ENCODE data around the gene ZNF621. TPM values are rescaled to one million over a fixed set of nuclear protein-coding genes. Genes with fewer than 3 reads are reported as not detected.
A peak's percentile ranks its signal among the peaks of the same experiment; 100 is the strongest.

ZNF621 gene
- total and polyA plus RNA-seq, 8 donors, result 17.6 to 37.0 (median 34.5) TPM

DNA sequence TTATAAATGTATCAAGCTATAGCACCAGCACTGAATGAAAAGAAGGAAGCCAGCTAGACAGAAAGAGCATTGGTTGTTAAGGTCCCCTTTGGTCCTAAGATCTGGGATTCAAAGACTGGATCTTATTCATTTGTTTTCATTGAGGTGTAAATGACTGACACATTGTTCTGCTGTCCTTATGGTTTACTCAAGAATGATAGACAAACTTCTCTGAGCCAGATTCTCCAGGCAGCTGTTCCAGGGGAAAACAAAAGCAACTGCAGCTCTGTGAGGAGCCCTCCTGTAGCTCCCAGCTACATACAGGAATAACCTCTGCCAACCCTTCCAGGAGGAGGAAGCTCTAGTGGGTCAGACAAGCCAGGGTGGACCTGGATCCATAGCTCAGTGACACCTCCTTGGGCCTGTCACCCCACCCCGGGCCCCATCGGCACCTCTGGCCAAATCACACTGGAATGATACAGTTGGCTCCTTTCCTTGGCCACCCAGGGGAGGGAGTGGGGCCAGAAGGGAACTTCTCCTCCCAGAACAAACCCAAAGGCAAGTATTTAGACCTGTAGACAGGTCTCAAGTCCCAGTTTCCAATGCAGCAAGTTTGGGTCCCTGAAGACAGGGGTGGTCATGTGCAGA lies 57.8 kb downstream of the ZNF621 start:
- H3K4me1 ChIP-seq, result peaks cover 0 to 4% of the 10 kb centered on the region in 2 donors
- no peaks in the 10 kb centered on the region for H3K36me3 ChIP-seq
- no peaks in the 10 kb centered on the region for H3K9me3 ChIP-seq
- intact Hi-C loops (cut with DNase I), result loop anchor here in 1 of 2 donors (5.0 kb wide), 1 partner anchor 1300 kb away; no protein-coding TSS in a partner anchor
- H3K4me3 ChIP-seq, result no peak overlapping the region
- H3K27ac ChIP-seq, result no peak overlapping the region
- DNase-seq (no peak), ATAC-seq (no peak)
- H3K27me3 ChIP-seq, result no peaks in the 10 kb centered on the region
- TF ChIP-seq, protein P1, sequence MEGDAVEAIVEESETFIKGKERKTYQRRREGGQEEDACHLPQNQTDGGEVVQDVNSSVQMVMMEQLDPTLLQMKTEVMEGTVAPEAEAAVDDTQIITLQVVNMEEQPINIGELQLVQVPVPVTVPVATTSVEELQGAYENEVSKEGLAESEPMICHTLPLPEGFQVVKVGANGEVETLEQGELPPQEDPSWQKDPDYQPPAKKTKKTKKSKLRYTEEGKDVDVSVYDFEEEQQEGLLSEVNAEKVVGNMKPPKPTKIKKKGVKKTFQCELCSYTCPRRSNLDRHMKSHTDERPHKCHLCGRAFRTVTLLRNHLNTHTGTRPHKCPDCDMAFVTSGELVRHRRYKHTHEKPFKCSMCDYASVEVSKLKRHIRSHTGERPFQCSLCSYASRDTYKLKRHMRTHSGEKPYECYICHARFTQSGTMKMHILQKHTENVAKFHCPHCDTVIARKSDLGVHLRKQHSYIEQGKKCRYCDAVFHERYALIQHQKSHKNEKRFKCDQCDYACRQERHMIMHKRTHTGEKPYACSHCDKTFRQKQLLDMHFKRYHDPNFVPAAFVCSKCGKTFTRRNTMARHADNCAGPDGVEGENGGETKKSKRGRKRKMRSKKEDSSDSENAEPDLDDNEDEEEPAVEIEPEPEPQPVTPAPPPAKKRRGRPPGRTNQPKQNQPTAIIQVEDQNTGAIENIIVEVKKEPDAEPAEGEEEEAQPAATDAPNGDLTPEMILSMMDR (IDR thresholded peaks at IDR 0.05), result no peak

DNA sequence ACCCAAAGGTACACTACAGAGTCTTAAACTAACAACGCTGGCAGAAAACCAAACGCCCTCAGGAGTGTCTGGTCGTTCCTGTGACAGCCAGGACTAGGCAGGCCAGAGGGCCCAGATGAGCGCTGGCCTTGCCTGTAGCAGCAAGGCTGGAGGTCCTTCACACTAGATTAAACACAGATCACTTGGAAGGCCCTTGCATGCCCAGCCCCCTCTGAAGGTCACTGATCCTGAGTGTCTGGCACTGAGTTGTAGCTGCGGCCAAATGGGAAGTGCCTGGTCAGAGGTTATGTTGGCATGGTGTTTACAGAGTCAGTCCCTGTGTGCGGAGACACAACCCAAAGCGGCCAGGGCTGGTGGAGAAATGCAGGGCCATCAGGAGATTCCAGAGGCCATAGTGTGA lies 58.9 kb downstream of the ZNF621 start:
- DNase-seq, result no peak
- no peak overlapping the region for H3K4me3 ChIP-seq
- TF ChIP-seq, protein P1 (IDR thresholded peaks at IDR 0.05), result no peak
- ATAC-seq, result no peak
- intact Hi-C loops (cut with DNase I), result loop anchor here in 1 of 2 donors (5.0 kb wide), 1 partner anchor 1299 kb away; no protein-coding TSS in a partner anchor
- peaks cover 0 to 4% of the 10 kb centered on the region in 2 donors for H3K4me1 ChIP-seq
- H3K27ac ChIP-seq, result no peak overlapping the region
- no peaks in the 10 kb centered on the region for H3K36me3 ChIP-seq
- H3K9me3 ChIP-seq, result no peaks in the 10 kb centered on the region
- no peaks in the 10 kb centered on the region for H3K27me3 ChIP-seq

DNA sequence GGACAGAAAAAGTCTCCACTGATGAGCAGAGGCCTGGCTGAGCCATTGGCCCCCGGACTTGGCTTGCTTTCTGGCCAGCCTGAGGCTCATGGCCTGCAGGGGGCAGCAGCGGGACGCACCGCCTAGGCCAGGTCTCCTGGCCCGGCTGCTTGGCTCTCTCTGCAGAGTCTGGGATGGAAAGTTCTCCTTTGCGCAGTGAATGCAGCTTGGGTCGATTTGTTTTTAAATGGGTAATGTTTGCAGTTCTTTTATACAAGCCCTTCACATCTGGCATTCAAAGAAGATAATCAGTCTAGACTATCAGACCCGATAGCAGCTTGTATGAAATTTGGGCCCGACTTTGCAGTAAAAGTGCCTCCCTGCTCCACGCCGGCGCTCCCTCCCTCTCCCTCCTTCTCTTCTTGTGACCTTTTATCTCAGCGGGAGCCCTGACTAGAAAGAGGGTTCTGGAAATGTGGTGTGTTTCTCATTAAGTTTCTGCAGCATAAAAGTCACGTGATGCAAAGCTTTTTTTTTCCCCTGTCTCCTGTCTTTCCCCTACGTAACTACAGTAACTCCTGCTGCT lies 59.9 kb downstream of the ZNF621 start:
- Histone ChIP-seq H3K4me3 (no peak overlapping the region), H3K27ac (no peak overlapping the region), H3K36me3 (no peaks in the 10 kb centered on the region), H3K9me3 (no peaks in the 10 kb centered on the region), H3K4me1 (peaks cover 0 to 4% of the 10 kb centered on the region in 2 donors), H3K27me3 (no peaks in the 10 kb centered on the region)
- DNase-seq (peak; percentile 74 to 94 (median 84)), ATAC-seq (peak; percentile 98)
- intact Hi-C loops (cut with DNase I), result loop anchor here in 1 of 2 donors (5.0 kb wide), 1 partner anchor 1298 kb away; no protein-coding TSS in a partner anchor
- TF ChIP-seq, protein P1 (IDR thresholded peaks at IDR 0.05), result peak; percentile 94 to 95

DNA sequence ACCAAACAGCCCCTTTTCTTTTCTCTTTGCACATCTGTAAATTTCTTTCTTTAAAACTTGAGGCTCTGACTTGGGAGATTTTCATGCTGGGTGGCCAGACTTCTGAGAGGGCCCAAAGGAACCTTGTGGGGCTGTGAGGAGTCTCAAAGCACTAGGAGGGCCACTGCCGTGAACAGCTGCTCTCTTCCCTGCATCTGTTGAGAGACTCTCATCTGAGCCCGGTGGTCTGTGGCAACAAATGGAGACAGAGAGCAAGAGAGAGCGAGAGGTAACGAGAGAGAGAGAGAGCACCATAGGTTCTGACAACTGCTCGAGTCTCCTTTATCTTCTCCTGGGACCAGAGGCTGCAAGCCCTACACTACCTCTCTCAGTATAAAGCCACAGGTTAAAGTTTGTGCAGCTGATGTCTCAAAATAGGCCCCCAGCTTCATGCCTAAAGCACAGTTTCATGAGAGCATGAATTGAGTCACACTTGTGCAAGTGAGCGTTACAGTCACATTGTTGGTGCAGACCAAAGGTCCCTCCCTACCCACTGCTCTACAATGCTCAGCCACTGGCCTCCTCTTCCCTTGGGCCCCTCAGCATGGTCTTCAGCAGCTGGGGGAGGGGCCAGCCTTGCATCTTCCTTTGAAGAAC lies 60.7 kb downstream of the ZNF621 start:
- intact Hi-C loops (cut with DNase I), result no loop called here
- H3K9me3 ChIP-seq, result no peaks in the 10 kb centered on the region
- TF ChIP-seq, protein P1 (IDR thresholded peaks at IDR 0.05), result no peak
- H3K36me3 ChIP-seq, result no peaks in the 10 kb centered on the region
- H3K4me1 ChIP-seq, result peaks cover 0 to 4% of the 10 kb centered on the region in 2 donors
- no peak for DNase-seq
- ATAC-seq, result no peak
- no peak overlapping the region for H3K4me3 ChIP-seq
- H3K27me3 ChIP-seq, result no peaks in the 10 kb centered on the region
- no peak overlapping the region for H3K27ac ChIP-seq

DNA sequence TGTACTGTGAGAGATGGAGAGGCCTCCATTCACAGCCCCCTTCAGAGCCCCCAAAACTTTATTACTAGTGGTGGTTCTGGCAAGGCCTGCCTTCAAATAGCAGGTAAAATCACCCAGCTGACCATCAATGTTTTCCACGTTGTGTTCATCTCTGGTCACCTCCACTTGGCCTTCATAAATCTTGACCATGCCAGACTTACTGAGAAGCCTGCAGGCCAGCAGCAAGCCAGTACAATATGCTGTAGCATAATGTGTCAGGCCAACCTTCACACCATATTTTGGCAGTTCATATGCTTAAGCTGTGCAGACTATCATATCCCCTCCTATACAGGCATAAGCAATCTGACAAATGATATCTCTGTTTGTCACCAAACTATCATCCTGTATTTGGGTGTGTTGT lies 62.1 kb downstream of the ZNF621 start:
- intact Hi-C loops (cut with DNase I), result no loop called here
- no peak overlapping the region for H3K4me3 ChIP-seq
- no peak for ATAC-seq
- H3K27ac ChIP-seq, result no peak overlapping the region
- no peaks in the 10 kb centered on the region for H3K27me3 ChIP-seq
- H3K9me3 ChIP-seq, result no peaks in the 10 kb centered on the region
- TF ChIP-seq, protein P1 (IDR thresholded peaks at IDR 0.05), result no peak
- H3K36me3 ChIP-seq, result no peaks in the 10 kb centered on the region
- H3K4me1 ChIP-seq, result peaks cover 0 to 4% of the 10 kb centered on the region in 2 donors
- DNase-seq, result no peak
